Measurements from ENCODE around the gene CTDSPL.

Gene CTDSPL

DNA sequence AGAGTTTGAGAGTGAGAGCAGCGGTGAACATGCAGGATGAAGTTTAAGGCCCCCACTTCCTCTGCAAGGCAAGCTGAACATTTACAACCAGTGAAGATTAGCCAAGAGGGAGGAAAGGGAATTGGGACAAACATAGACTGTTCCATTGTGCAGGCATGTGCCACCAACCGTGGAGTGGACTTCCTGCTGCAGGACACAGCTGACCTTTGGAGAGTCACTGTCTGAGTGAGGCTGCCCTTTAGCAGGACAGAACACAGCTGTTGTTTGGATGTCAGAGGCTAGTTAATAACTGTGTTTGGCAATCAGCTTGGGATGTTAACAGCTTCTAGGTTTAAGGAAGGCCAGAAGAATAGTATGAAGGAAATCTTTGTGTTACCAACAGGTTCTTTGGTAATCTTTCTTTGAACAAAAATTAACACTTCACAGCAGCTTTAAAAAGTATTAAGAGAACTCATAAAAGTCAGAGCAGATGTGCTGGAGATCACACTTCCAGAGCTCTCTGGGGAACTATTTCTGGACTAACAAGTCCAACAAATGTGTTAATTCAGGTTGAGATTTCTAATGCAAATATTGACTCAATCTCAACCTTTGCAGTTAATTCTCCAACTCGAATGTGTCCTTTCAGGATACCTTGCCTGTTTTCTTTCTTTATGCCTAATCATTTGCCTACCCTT lies 31.4 kb downstream of the CTDSPL start:
- DNase-seq: no peak

DNA sequence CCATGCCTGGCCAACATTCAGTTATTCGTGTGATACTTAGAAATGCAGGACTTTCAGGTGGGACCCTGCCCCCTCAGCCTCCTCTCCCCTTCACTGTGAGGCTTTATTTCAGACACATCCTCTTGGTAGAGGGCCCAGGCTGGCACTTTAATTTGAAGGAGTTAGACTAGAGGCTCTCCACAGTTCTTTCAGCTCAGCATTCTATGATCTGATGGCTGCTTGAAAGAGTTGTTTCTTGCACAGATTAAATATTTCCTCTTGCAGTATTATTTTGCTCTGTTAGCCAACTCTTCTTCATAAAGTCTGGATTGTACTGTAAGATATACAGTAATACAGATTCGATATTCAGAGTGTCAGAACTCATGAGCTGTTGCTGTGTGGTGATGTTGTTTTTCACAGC lies 35.1 kb downstream of the CTDSPL start:
- no peak for DNase-seq

GRCh38 chr3:37897763-37898162 lies 36.1 kb downstream of the CTDSPL start:
- no peak for DNase-seq

- DNase-seq: no peak
These were observed 36.7 kb downstream of the CTDSPL start for GRCh38 chr3:37898424-37898823.

GRCh38 chr3:37899101-37899707 lies 37.5 kb downstream of the CTDSPL start:
- DNase-seq: no peak

DNA sequence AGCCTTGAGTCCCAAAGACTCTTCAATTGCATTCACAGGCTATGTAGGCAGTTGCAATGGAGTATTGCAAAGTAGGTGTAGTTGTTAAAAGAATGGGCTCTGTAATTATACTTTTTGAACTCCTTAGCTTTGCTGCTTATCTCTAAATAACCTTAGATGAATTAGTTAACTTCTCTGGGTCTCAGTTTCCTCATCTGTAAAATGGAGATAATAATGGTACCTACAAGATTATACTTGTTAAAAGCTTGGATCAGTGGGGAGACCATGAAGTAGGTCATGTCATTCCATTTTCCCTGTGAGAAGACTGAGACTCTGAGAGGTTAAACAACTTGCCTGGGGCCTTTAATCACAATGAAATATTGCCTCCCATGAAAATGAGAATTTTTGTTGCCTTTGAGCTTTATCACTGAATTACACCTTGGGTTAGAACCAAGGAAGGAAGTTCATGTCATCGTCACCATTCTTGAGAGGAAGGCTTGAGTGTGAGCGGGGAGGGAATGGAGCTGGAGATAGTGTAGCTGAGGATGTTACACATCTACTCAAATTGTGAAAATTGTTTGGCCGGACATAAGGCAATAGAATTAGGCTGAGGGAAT lies 38.1 kb downstream of the CTDSPL start:
- DNase-seq: no peak

- DNase-seq: no peak
These were observed 40.0 kb downstream of the CTDSPL start for GRCh38 chr3:37901721-37902120.

- DNase-seq: no peak
These were observed 41.0 kb downstream of the CTDSPL start for GRCh38 chr3:37902674-37903073.

GRCh38 chr3:37903320-37903719 lies 41.6 kb downstream of the CTDSPL start:
- no peak for DNase-seq

DNA sequence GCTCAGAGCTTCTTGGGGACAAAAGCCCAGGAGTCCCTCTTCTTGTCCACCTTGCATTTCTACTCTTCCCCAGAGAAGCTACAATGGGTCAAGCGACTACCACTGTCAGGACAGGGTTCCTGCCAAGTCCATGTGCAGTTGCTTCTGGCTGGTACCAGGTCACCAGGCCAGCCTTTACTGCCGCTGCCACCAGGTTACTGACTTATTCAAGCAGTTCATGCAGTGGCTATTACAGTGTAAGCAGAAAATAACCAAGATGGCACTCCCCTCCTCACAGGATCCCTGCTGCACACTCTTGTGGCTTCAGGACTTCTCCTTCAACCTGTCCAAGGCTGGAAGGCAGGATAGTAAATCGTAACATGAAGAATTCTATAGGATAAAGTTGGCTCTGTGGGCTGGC lies 42.1 kb downstream of the CTDSPL start:
- no peak for DNase-seq

DNA sequence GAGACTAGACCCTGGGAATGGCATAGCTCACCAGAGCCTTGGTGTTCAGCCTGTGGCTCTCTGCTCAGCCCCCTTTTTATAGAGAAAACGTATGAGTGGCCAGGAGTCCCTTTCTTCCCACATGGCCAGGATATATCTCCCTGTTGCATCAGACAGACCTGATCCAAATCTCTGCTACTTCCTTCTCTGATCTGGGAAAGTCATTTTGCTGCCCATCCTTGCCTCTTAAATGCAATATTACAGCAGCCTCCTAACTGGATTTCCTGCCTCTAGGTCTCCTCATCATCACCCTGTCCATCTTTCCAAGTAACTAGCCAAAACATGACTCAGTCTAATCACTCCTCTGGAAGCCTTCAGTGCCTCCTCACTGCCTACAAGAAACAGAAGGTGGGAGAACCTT lies 42.9 kb downstream of the CTDSPL start:
- DNase-seq: no peak

- DNase-seq: no peak
These were observed 43.7 kb downstream of the CTDSPL start for GRCh38 chr3:37905346-37905745.

- DNase-seq: no peak
These were observed 44.5 kb downstream of the CTDSPL start for GRCh38 chr3:37905987-37906674.

- no peak for DNase-seq
These were observed 45.1 kb downstream of the CTDSPL start for GRCh38 chr3:37906734-37907282.

GRCh38 chr3:37907371-37907770 lies 45.7 kb downstream of the CTDSPL start:
- DNase-seq: no peak

GRCh38 chr3:37907906-37908305 lies 46.2 kb downstream of the CTDSPL start:
- no peak for DNase-seq

DNA sequence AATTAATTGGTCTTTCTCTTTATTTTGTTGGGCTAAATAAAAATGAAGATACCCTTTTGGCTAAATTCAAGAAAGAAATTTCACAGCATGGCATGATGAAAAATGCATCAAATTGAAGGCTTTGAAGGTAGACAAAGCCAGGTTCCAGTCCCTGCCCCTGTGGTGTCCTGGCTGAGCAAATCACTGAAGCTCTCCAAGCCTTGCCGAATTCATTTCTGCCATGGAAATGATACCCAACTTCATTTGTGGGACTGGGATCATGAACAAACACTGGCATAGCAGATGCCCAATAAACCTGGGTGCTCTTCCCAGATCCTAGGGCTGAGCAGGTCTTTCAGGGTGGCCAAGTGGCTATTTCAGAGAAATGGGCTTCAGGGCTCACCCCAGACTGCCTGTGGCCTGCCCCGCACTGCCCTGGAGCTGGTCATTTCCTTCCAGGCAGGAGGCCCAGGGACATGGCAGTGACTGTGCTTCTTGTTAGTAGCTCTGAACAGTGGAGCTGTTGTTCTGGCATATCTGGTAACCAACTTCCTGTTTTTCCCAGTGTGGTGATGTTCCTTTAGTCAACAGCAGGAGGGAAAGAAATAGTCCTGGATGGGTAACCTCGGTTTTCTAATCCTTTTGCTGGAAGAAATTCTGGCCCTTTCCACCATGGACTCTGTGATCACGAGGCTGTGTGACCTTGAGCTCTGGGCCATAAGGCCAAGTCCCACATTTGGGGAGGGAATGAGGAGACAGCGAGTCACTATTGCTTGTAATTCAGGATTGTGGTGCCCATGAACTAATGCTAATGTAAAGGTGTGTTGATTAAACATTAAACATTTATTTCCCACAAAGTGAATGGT lies 47.6 kb downstream of the CTDSPL start:
- DNase-seq: no peak

DNA sequence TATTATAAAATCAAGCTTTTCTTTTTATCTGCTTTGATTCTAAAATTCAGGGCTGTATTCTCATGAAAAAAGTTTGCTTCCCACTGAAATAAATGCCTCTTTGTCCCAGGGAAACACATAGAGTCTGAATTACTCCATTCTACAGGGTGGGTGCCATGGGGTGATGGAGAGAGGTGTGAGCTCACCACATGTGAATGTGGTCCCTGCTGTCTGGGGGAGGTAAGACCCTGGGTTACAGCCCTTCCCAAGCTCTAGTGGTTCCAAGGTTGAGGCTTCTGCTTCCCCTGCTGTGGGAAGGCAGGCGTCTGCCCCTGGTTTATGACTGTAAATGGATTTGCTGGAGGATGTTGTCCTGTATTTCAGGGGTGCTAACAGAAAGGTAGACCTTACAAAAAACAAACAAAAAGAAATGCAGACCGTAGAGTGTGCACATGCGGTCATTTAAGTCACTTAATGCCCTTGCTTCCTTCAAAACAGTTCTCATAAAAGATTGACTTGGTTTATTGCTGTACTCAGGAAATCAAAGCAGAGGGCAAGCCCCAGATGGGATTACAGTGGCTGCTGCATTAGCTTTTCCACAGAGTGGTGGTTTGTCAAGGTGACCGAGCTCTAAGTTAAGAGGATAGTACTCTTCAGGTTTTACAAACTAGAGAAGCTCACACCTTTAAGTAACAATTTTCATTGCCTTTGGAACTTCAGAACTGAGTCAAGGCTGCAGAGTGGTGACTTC lies 49.2 kb downstream of the CTDSPL start:
- no peak for DNase-seq

GRCh38 chr3:37912052-37912733 lies 50.5 kb downstream of the CTDSPL start:
- no peak for DNase-seq

GRCh38 chr3:37913522-37913921 lies 51.8 kb downstream of the CTDSPL start:
- no peak for DNase-seq

GRCh38 chr3:37916685-37917084 lies 55.0 kb downstream of the CTDSPL start:
- DNase-seq: no peak
